Measurements from ENCODE around the gene CPVL.

DNA sequence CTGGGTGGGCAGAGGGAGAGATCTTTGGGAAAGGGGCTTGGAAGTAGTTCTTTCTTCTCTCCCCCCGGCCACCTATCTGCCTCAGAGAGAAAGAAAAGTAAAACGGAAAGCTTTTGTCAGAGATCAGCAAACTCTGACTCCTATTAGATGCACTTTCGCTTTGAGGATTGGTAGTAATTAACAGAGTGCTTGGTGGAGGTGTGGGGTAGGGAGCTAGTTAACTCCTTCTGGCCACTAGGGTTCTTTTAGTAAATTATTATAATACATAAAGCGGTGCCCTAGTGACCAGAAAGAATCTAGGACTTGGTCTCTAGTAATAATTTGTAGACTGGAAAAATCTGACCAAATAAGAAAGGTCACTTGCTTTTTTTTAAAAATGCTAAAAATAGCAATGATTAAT, 54.6 kb downstream of the CPVL start:
- TF ChIP-seq, protein P1, sequence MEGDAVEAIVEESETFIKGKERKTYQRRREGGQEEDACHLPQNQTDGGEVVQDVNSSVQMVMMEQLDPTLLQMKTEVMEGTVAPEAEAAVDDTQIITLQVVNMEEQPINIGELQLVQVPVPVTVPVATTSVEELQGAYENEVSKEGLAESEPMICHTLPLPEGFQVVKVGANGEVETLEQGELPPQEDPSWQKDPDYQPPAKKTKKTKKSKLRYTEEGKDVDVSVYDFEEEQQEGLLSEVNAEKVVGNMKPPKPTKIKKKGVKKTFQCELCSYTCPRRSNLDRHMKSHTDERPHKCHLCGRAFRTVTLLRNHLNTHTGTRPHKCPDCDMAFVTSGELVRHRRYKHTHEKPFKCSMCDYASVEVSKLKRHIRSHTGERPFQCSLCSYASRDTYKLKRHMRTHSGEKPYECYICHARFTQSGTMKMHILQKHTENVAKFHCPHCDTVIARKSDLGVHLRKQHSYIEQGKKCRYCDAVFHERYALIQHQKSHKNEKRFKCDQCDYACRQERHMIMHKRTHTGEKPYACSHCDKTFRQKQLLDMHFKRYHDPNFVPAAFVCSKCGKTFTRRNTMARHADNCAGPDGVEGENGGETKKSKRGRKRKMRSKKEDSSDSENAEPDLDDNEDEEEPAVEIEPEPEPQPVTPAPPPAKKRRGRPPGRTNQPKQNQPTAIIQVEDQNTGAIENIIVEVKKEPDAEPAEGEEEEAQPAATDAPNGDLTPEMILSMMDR (IDR thresholded peaks at IDR 0.05) = no peak
- TF ChIP-seq KDM1A (IDR thresholded peaks at IDR 0.05; ENCODE audit: low read depth) (no peak), RAD21 (conservative IDR thresholded peaks at IDR 0.05 in 1 of 2, IDR thresholded peaks at IDR 0.05 in 1 of 2) (no peak), ESRRA (IDR thresholded peaks at IDR 0.05; ENCODE audit: borderline replicate concordance, low read length) (no peak), HOXA7 (CRISPR knock-in tag; IDR thresholded peaks at IDR 0.05) (no peak), EP300 (IDR thresholded peaks at IDR 0.05) (no peak), SMC3 (IDR thresholded peaks at IDR 0.05) (no peak), CBX8 (IDR thresholded peaks at IDR 0.05) (no peak), MYC (IDR thresholded peaks at IDR 0.05; ENCODE audit: borderline replicate concordance, low read length) (no peak), NPAS2 (CRISPR knock-in tag; IDR thresholded peaks at IDR 0.05; ENCODE audit: borderline replicate concordance) (no peak), KDM5A (IDR thresholded peaks at IDR 0.05) (no peak)
- TF ChIP-seq, protein P2, sequence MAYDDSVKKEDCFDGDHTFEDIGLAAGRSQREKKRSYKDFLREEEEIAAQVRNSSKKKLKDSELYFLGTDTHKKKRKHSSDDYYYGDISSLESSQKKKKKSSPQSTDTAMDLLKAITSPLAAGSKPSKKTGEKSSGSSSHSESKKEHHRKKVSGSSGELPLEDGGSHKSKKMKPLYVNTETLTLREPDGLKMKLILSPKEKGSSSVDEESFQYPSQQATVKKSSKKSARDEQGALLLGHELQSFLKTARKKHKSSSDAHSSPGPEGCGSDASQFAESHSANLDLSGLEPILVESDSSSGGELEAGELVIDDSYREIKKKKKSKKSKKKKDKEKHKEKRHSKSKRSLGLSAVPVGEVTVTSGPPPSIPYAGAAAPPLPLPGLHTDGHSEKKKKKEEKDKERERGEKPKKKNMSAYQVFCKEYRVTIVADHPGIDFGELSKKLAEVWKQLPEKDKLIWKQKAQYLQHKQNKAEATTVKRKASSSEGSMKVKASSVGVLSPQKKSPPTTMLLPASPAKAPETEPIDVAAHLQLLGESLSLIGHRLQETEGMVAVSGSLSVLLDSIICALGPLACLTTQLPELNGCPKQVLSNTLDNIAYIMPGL (CRISPR knock-in tag; IDR thresholded peaks at IDR 0.05; ENCODE audit: borderline replicate concordance) = no peak
- TF ChIP-seq, protein P3, sequence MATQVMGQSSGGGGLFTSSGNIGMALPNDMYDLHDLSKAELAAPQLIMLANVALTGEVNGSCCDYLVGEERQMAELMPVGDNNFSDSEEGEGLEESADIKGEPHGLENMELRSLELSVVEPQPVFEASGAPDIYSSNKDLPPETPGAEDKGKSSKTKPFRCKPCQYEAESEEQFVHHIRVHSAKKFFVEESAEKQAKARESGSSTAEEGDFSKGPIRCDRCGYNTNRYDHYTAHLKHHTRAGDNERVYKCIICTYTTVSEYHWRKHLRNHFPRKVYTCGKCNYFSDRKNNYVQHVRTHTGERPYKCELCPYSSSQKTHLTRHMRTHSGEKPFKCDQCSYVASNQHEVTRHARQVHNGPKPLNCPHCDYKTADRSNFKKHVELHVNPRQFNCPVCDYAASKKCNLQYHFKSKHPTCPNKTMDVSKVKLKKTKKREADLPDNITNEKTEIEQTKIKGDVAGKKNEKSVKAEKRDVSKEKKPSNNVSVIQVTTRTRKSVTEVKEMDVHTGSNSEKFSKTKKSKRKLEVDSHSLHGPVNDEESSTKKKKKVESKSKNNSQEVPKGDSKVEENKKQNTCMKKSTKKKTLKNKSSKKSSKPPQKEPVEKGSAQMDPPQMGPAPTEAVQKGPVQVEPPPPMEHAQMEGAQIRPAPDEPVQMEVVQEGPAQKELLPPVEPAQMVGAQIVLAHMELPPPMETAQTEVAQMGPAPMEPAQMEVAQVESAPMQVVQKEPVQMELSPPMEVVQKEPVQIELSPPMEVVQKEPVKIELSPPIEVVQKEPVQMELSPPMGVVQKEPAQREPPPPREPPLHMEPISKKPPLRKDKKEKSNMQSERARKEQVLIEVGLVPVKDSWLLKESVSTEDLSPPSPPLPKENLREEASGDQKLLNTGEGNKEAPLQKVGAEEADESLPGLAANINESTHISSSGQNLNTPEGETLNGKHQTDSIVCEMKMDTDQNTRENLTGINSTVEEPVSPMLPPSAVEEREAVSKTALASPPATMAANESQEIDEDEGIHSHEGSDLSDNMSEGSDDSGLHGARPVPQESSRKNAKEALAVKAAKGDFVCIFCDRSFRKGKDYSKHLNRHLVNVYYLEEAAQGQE (IDR thresholded peaks at IDR 0.05) = no peak

Data from A549 (cell line).